Left lung (tissue), 10 donors: ENCODE data around the gene RBBP5. TPM values are rescaled to one million over a fixed set of nuclear protein-coding genes. Genes with fewer than 3 reads are reported as not detected.

Source experiments
- ATAC-seq: fragments of 200-7000 bp; cut with Tn5 transposase; one replicate; pipeline ENCODE4 v1.9.1; 2020; ENCODE audit warnings: moderate library complexity
- DNase-seq, 4 donors: peaks; one replicate each; pipeline ENCODE4 v3.0.0-alpha.2; 2013 to 2020
- H3K27ac ChIP-seq, 2 donors: fragments of 200-600 bp; sonication (generic) in 1 of 2; one replicate each; pipeline versions ENCODE4 v1.5.0 to v1.8.0; 2020 to 2021
- H3K27me3 ChIP-seq, 2 donors: fragments of 200-600 bp; sonication (generic) in 1 of 2; one replicate each; pipeline versions ENCODE4 v1.5.0 to v1.8.0; 2020 to 2021
- H3K36me3 ChIP-seq, 2 donors: fragments of 200-600 bp; sonication (generic) in 1 of 2; one replicate each; pipeline versions ENCODE4 v1.5.0 to v1.8.0; 2020 to 2021
- H3K4me1 ChIP-seq, 2 donors: fragments of 200-600 bp; one replicate each; pipeline ENCODE4 v1.8.0; 2021
- H3K4me3 ChIP-seq, 2 donors: fragments of 200-600 bp; sonication (generic) in 1 of 2; one replicate each; pipeline versions ENCODE4 v1.5.0 to v1.8.0; 2020 to 2021; ENCODE audit warnings: mild to moderate bottlenecking in 1 of 2
- H3K9me3 ChIP-seq, 2 donors: fragments of 200-600 bp; sonication (generic) in 1 of 2; one replicate each; pipeline versions ENCODE4 v1.5.0 to v1.8.0; 2020 to 2021
- intact Hi-C, 2 donors: fragments of 100-400 bp; cut with DNase I; formaldehyde crosslinking; loops; one replicate each; pipeline versions ENCODE4 v1.11.2 to v1.14.2; 2022
- polyA plus RNA-seq, 6 donors: library from polyadenylated mRNA; unstranded; fragments of 120-200 nt; gene quantifications; one replicate each; pipeline ENCODE4 v1.2.1, GENCODE V29; 2013; ENCODE audit not compliant: insufficient read length in 6 of 6
- total RNA-seq, 2 donors: library from RNA; stranded (reverse); fragmentation: NEBNext Ultra II Directional; extraction: Animal tissue kit (Norgen Biotek cat#: 25700); gene quantifications; one replicate each; pipeline ENCODE4 v1.2.1, GENCODE V29; 2021
- TF ChIP-seq, protein P1 (sequence below), 2 donors: fragments of 200-600 bp; sonication (generic) in 1 of 2; IDR thresholded peaks; one replicate each; pipeline versions ENCODE4 v1.5.0 to v1.8.0; 2021; ENCODE audit warnings: antibody characterized with exemption in 2 of 2
- donor health status: DM: no; HTN: yes; CAD: no.
- donor health status: DM: no; HTN: no; CAD: no.

The RBBP5 gene
- total and polyA plus RNA-seq, 8 donors, result 14.9 to 21.3 (median 20.2) TPM

DNA sequence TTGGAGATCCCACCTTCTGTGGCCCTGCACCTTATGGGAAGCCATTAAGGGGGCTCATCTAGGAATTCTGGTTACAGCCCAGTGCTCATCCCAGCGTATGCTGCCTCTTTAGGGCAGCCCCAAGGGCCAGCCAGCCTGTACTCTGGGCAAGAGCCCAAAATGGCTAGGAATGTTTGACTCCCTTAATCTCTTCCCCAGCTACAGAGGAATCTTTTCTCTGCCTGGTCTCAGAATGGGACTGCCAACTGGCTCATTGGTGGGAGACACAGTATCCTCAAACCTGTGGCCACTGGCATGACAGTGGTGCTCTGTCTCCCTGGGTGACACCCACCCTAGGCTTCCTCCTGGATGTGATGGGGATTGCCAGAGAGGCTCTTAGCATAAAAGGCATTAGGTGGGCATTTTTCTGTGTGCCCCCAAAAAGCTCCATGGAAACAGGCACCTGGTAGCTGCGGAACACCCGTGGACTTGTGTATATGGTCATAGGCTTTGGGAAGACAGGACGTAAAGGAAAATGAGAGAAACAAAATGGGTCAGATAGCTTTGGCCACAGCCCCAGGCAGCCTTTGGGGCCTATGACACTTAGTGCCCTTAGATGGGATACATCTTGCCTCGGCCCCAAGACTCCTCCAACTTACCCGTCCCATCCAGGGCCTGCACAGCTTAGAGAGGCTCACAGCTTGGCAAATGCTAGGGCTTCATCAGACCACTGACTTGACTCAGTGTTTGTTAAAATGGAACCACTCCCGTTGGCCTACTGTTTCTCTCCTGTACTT lies 44.4 kb downstream of the RBBP5 start:
- Histone ChIP-seq H3K9me3 (no peaks in the 10 kb centered on the region), H3K27ac (no peak overlapping the region), H3K4me3 (no peak overlapping the region), H3K4me1 (no peaks in the 10 kb centered on the region), H3K36me3 (peaks cover 0 to under 1% of the 10 kb centered on the region in 2 donors), H3K27me3 (no peaks in the 10 kb centered on the region)
- TF ChIP-seq, protein P1, sequence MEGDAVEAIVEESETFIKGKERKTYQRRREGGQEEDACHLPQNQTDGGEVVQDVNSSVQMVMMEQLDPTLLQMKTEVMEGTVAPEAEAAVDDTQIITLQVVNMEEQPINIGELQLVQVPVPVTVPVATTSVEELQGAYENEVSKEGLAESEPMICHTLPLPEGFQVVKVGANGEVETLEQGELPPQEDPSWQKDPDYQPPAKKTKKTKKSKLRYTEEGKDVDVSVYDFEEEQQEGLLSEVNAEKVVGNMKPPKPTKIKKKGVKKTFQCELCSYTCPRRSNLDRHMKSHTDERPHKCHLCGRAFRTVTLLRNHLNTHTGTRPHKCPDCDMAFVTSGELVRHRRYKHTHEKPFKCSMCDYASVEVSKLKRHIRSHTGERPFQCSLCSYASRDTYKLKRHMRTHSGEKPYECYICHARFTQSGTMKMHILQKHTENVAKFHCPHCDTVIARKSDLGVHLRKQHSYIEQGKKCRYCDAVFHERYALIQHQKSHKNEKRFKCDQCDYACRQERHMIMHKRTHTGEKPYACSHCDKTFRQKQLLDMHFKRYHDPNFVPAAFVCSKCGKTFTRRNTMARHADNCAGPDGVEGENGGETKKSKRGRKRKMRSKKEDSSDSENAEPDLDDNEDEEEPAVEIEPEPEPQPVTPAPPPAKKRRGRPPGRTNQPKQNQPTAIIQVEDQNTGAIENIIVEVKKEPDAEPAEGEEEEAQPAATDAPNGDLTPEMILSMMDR (IDR thresholded peaks at IDR 0.05), result no peak
- DNase-seq (peak in 1 of 4 donors; percentile 24), ATAC-seq (no peak)
- intact Hi-C loops, result no loop called here

DNA sequence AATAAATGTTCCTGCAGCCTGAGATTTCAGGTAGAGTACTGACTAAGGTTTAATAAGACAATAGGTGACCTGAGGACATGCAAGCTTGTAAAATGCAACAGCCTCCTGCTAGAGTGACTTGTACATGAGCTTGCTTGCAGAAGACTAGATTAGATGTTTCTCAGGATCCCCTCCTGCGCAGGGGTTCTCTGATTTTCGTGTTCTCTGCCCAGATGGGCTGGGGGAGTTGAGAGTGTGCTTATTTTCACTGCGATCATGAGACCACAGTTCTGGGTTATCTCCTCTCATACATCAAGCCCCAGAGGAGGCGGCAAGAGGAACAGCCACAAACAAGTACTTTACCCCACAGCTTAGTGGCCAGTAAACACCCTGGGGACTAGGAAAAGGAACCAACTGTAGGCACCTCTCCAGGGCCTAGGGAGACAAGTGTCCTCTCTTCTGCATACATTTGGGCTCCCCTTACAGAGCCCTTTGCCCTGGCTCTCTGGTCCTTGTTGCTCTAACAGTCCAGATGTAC lies 45.5 kb downstream of the RBBP5 start:
- Histone ChIP-seq H3K4me3 (no peak overlapping the region), H3K27me3 (no peaks in the 10 kb centered on the region), H3K27ac (no peak overlapping the region), H3K4me1 (no peaks in the 10 kb centered on the region), H3K9me3 (no peaks in the 10 kb centered on the region), H3K36me3 (no peaks in the 10 kb centered on the region)
- intact Hi-C loops, result no loop called here
- DNase-seq (no peak), ATAC-seq (no peak)
- TF ChIP-seq, protein P1 (IDR thresholded peaks at IDR 0.05), result no peak

DNA sequence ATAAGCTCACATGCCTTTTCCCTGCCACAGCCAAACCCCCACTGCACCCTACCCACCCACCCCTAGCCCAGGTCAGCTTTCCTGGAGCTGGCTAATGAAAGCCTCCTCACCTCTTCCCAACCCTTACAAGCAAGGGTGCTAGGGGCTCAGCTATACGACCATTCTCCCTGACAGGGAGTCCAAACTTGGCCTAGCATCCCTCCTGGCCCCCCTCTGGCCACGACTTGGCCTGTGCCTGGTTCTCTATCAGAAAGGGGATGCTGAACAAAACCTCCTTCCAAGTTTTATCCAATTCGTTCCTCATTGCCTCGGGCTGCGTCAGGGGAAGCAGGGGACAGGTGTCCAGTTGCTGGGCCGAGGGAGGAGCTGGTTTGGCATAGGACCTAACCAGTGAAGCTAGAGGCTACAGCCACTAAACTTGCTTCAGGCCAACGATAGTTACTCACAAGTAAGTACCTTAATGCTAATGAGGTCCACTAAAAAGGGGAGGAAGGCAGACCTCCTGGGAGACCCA lies 46.1 kb downstream of the RBBP5 start:
- Histone ChIP-seq H3K36me3 (no peaks in the 10 kb centered on the region), H3K4me3 (no peak overlapping the region), H3K9me3 (no peaks in the 10 kb centered on the region), H3K27ac (no peak overlapping the region), H3K4me1 (no peaks in the 10 kb centered on the region), H3K27me3 (no peaks in the 10 kb centered on the region)
- intact Hi-C loops, result no loop called here
- TF ChIP-seq, protein P1 (IDR thresholded peaks at IDR 0.05), result no peak
- ATAC-seq (no peak), DNase-seq (peak in 1 of 4 donors; percentile 28)

DNA sequence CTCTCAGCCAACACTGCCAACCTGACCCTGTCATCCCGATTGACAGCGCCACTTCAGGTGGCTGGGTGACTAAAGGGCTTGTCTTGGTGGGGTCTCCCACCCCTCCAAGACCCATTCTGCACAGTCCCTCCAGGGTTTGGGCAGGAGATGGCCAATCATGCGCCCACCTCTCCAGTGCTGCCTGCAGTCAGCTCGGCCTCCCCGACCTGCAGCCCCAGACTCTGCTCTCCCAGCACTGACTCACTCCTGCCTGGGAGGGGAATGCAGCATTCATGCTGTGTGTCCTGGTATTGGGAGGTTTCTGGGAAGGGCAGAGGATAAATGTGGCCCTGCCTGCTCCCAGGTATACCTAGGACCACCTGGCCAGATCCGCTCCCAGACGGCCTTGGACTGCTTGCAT lies 47.3 kb downstream of the RBBP5 start:
- peak in 1 of 4 donors; percentile 34 for DNase-seq
- TF ChIP-seq, protein P1 (IDR thresholded peaks at IDR 0.05), result no peak
- H3K27ac ChIP-seq, result no peak overlapping the region
- no peaks in the 10 kb centered on the region for H3K27me3 ChIP-seq
- no peak overlapping the region for H3K4me3 ChIP-seq
- no peaks in the 10 kb centered on the region for H3K36me3 ChIP-seq
- H3K9me3 ChIP-seq, result no peaks in the 10 kb centered on the region
- H3K4me1 ChIP-seq, result no peaks in the 10 kb centered on the region
- intact Hi-C loops, result no loop called here
- no peak for ATAC-seq

DNA sequence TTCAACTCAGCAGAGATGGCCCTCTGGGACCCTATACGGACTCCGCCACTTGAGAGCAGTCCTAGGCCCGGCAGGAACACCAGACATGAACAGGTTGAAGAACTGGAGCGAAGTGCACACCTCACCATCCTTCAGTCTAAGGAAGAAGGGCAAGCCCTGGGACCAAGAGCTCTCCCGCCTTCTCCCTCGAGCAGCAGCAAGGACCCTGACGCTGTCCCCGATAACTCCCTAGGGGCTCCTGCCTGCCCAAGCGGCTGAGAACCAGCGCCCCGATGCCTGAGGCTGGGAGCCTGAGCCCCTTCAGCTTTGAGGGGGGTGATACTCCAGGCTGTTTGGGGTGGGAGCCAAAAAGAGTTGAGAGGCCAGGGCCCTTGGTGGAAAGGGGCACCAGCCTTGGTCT lies 47.7 kb downstream of the RBBP5 start:
- Histone ChIP-seq H3K4me1 (no peaks in the 10 kb centered on the region), H3K36me3 (no peaks in the 10 kb centered on the region), H3K27ac (no peak overlapping the region), H3K9me3 (no peaks in the 10 kb centered on the region), H3K4me3 (no peak overlapping the region), H3K27me3 (no peaks in the 10 kb centered on the region)
- ATAC-seq (no peak), DNase-seq (peak in 1 of 4 donors; percentile 37)
- TF ChIP-seq, protein P1 (IDR thresholded peaks at IDR 0.05), result no peak
- intact Hi-C loops, result no loop called here
